Spleen (tissue), 11 donors: ENCODE data around the gene SFMBT1. TPM values are rescaled to one million over a fixed set of nuclear protein-coding genes. Genes with fewer than 3 reads are reported as not detected.

Source experiments
- DNase-seq: peaks from one replicate; pipeline ENCODE4 v3.0.0-alpha.2; 2020
- H3K27ac ChIP-seq, 8 donors: fragments of 200-600 bp; sonication (generic) in 7 of 8; 1 replicate in 4 of 8; 2 replicates in 4 of 8; pipeline versions ENCODE4 v1.5.0 to v1.8.0; 2016 to 2021; ENCODE audit warnings: inconsistent platforms in 4 of 8, mild to moderate bottlenecking in 4 of 8, moderate library complexity in 1 of 8
- H3K27me3 ChIP-seq, 7 donors: fragments of 200-600 bp; sonication (generic) in 6 of 7; replicated peaks in 1 of 7; 1 replicate in 4 of 7; 2 replicates in 3 of 7; pipeline versions ENCODE4 v1.5.0 to v1.8.0; 2016 to 2021; ENCODE audit warnings: inconsistent platforms in 3 of 7, mild to moderate bottlenecking in 1 of 7
- H3K36me3 ChIP-seq, 6 donors: fragments of 200-600 bp; sonication (generic) in 5 of 6; 1 replicate in 4 of 6; 2 replicates in 2 of 6; pipeline versions ENCODE4 v1.5.0 to v1.8.0; 2016 to 2021; ENCODE audit warnings: inconsistent platforms in 2 of 6
- H3K4me1 ChIP-seq, 6 donors: fragments of 200-600 bp; sonication (generic) in 5 of 6; 1 replicate in 3 of 6; 2 replicates in 3 of 6; pipeline versions ENCODE4 v1.5.0 to v1.8.0; 2016 to 2021; ENCODE audit warnings: inconsistent platforms in 3 of 6
- H3K4me3 ChIP-seq, 8 donors: fragments of 200-600 bp; sonication (generic) in 7 of 8; 1 replicate in 4 of 8; 2 replicates in 4 of 8; pipeline versions ENCODE4 v1.5.0 to v1.8.0; 2016 to 2021; ENCODE audit warnings: inconsistent platforms in 4 of 8, mild to moderate bottlenecking in 4 of 8, moderate library complexity in 2 of 8
- H3K9me3 ChIP-seq, 8 donors: fragments of 200-600 bp; sonication (generic) in 7 of 8; 1 replicate in 4 of 8; 2 replicates in 4 of 8; pipeline versions ENCODE4 v1.5.0 to v1.8.0; 2016 to 2021; ENCODE audit warnings: inconsistent platforms in 4 of 8
- POLR2A ChIP-seq, 3 donors: fragments of 450-650 bp; IDR thresholded peaks; one replicate each; pipeline ENCODE4 v1.5.1; 2017; ENCODE audit warnings: antibody characterized with exemption in 3 of 3, mild to moderate bottlenecking in 1 of 3
- POLR2AphosphoS5 ChIP-seq, 3 donors: sonication (generic); formaldehyde crosslinking; IDR thresholded peaks; one replicate each; pipeline ENCODE4 v1.5.1; 2017; ENCODE audit warnings: antibody characterized with exemption in 3 of 3
- WGBS, 5 donors: extraction: QIAGEN DNeasy Blood & Tissue Kit in 3 of 5; methylation state at CpG; one replicate each; pipeline versions ENCODE4 v1.1.5 to v1.1.7; 2013 to 2018; 5-methylcytosine and 5-hydroxymethylcytosine counted together
- intact Hi-C: fragments of 100-400 bp; cut with DNase I; formaldehyde crosslinking; loops from one replicate; pipeline ENCODE4 v1.15.0; 2023; ENCODE audit warnings: low total_unique reads
- polyA plus RNA-seq, 3 donors: library from polyadenylated mRNA; stranded (reverse); fragments of 200-250 nt; gene quantifications; one replicate each; pipeline ENCODE4 v1.2.1, GENCODE V29; 2013
- total RNA-seq, 7 donors: library from RNA; depleted of rRNA in 3 of 7; stranded (reverse); fragments of >200 nt in 3 of 7; fragmentation: NEBNext Ultra II Directional in 4 of 7; extraction: Animal tissue kit (Norgen Biotek cat#: 25700) in 4 of 7; gene quantifications; one replicate each; pipeline versions ENCODE4 v1.1.0 to v1.2.1, GENCODE V29; 2016 to 2021
- TF ChIP-seq, protein P1 (sequence below), 11 experiments: fragments of 200-600 bp in 7 of 11; fragments of 450-650 bp in 4 of 11; sonication (generic) in 4 of 11; IDR thresholded peaks in 8 of 11; conservative IDR thresholded peaks in 3 of 11; 1 replicate in 7 of 11; 2 replicates in 4 of 11; pipeline versions ENCODE4 v1.4.0 to v1.8.0; 2016 to 2021; ENCODE audit warnings: antibody characterized with exemption in 11 of 11, inconsistent platforms in 4 of 11, mild to moderate bottlenecking in 1 of 11
- donor health status: healthy with polysubstance abuse.
- donor health status: DM: no; HTN: no; CAD: no; lungs with moderate emphysema.
- donor health status: DM: no; HTN: no; CAD: no.
- donor health status: Bipolar disorder and iron deficiency.
- donor health status: healthy.
- donor health status: DM: no; HTN: no; CAD: no.
- donor health status: DM: yes; HTN: yes; CAD: no.

SFMBT1 gene
- total and polyA plus RNA-seq, 10 donors = 3.0 to 24.9 (median 12.3) TPM

DNA sequence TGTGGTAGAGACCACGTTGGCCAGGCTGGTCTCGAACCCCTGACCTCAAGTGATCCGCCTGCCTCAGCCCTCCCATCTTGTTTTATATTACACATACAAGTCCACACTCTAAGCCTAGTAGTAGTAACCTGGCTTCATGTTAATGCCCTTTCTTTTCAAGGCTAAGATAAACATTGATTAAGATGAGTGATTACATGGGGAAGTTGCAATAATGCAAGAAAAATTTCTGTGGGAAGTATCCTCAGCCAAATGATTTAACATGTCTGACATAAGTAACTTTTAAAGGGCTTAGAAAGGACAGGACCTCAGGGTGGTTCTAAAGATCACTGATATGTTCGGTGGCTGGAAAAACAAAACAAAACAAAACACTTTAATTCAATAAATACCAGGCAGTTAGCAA is 72.1 kb downstream of the SFMBT1 start:
- Histone ChIP-seq H3K27me3 (no peaks in the 10 kb centered on the region), H3K36me3 (peaks cover 0 to 5% (median 0%) of the 10 kb centered on the region in 6 donors), H3K4me3 (no peak overlapping the region), H3K27ac (no peak overlapping the region), H3K4me1 (peaks cover 0 to 5% (median 0%) of the 10 kb centered on the region in 6 donors), H3K9me3 (no peaks in the 10 kb centered on the region)
- 82 to 90% (median 84%) methylated on average over 4 of the region's 4 CpGs for WGBS, 5 donors
- intact Hi-C loops = no loop called here
- TF ChIP-seq POLR2AphosphoS5 (IDR thresholded peaks at IDR 0.05) (no peak), POLR2A (IDR thresholded peaks at IDR 0.05) (no peak)
- TF ChIP-seq, protein P1, sequence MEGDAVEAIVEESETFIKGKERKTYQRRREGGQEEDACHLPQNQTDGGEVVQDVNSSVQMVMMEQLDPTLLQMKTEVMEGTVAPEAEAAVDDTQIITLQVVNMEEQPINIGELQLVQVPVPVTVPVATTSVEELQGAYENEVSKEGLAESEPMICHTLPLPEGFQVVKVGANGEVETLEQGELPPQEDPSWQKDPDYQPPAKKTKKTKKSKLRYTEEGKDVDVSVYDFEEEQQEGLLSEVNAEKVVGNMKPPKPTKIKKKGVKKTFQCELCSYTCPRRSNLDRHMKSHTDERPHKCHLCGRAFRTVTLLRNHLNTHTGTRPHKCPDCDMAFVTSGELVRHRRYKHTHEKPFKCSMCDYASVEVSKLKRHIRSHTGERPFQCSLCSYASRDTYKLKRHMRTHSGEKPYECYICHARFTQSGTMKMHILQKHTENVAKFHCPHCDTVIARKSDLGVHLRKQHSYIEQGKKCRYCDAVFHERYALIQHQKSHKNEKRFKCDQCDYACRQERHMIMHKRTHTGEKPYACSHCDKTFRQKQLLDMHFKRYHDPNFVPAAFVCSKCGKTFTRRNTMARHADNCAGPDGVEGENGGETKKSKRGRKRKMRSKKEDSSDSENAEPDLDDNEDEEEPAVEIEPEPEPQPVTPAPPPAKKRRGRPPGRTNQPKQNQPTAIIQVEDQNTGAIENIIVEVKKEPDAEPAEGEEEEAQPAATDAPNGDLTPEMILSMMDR (IDR thresholded peaks at IDR 0.05 in 8 of 11, conservative IDR thresholded peaks at IDR 0.05 in 3 of 11) = no peak
- DNase-seq = no peak

DNA sequence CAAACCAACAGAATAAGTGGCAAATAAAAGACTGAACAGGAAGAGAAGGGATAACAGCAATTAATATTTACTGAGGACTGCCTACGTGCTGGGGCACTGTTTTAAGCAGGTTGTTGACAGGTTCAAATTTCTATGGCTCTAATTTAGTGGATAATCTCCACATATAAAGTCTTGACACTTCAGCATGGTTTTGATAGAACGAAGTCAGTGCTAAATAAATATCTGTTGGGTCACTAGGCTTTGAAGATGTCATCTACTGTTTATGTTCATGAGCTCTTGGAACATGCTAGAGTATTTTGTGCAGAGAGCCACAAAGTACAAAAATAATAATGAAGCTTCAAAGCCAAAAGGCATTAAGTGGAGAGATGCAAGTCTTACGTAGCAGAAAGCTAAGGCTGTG is 74.0 kb downstream of the SFMBT1 start:
- TF ChIP-seq POLR2A (IDR thresholded peaks at IDR 0.05) = no peak
- Histone ChIP-seq H3K36me3 (peaks cover 0 to 15% (median 0%) of the 10 kb centered on the region in 6 donors), H3K27me3 (no peaks in the 10 kb centered on the region), H3K9me3 (no peaks in the 10 kb centered on the region), H3K4me3 (no peak overlapping the region), H3K27ac (no peak overlapping the region), H3K4me1 (peaks cover 0 to 5% (median 0%) of the 10 kb centered on the region in 6 donors)
- no peak for DNase-seq
- intact Hi-C loops = no loop called here
- 85 to 99% (median 90%) methylated on average over 3 of the region's 3 CpGs for whole genome bisulfite sequencing, 5 donors

DNA sequence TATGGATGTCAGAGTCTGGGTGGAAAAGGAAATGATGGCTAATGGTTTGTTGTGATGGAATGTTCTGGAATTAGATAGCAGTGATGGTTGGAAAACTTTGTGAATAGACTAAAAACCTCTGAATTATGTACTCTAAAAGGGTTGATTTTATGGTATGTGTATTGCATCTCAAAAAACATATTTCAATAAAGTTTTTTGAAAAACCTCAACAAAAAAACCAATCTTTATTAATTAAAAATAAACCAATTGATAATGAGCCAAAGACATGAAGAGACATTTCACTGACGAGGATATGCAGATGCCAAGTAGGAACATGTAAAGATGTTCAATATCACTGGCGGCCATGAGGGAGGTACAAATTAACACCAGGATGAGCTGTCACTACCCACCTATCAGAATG is 78.5 kb downstream of the SFMBT1 start:
- no peaks in the 10 kb centered on the region for H3K9me3 ChIP-seq
- H3K36me3 ChIP-seq = peaks cover 0 to 22% (median 0%) of the 10 kb centered on the region in 6 donors
- DNase-seq = no peak
- no peaks in the 10 kb centered on the region for H3K27me3 ChIP-seq
- no peak overlapping the region for H3K4me3 ChIP-seq
- TF ChIP-seq POLR2A (IDR thresholded peaks at IDR 0.05) (no peak), POLR2AphosphoS5 (IDR thresholded peaks at IDR 0.05) (no peak)
- TF ChIP-seq, protein P1 (IDR thresholded peaks at IDR 0.05 in 8 of 11, conservative IDR thresholded peaks at IDR 0.05 in 3 of 11) = no peak
- H3K27ac ChIP-seq = no peak overlapping the region
- intact Hi-C loops = no loop called here
- no peaks in the 10 kb centered on the region for H3K4me1 ChIP-seq
- 94 to 97% (median 95%) methylated on average over 2 of the region's 2 CpGs for WGBS, 5 donors

DNA sequence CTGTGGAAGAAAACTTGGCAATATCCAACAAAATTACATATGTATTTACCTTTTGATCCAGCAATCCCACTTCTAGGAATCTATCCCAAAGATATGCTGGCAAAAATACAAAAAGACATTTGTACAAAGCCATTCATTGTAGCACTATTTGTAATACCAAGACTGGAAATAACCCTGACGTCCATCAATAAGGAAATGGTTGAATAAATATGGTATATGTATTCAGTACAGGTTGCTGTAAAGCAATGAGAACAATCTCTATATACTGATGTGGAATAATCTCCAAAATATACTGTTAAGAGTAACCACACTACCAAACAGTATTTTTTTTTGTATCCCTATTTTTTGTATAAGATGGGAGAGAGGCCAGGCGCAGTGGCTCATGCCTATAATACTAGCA is 83.7 kb downstream of the SFMBT1 start:
- H3K4me3 ChIP-seq = no peak overlapping the region

More for the DNA sequence above, 83.7 kb downstream of the SFMBT1 start:
- Histone ChIP-seq H3K27ac (no peak overlapping the region), H3K27me3 (no peaks in the 10 kb centered on the region), H3K9me3 (peaks cover 0 to 4% (median 0%) of the 10 kb centered on the region in 8 donors), H3K36me3 (peaks cover 0 to 7% (median 0%) of the 10 kb centered on the region in 6 donors), H3K4me1 (peaks cover 0 to 12% (median 0%) of the 10 kb centered on the region in 6 donors)
- intact Hi-C loops = no loop called here
- 94 to 99% (median 94%) methylated on average over 2 of the region's 2 CpGs for WGBS, 5 donors
- TF ChIP-seq POLR2A (IDR thresholded peaks at IDR 0.05) (no peak), POLR2AphosphoS5 (IDR thresholded peaks at IDR 0.05) (no peak)
- TF ChIP-seq, protein P1 (IDR thresholded peaks at IDR 0.05 in 8 of 11, conservative IDR thresholded peaks at IDR 0.05 in 3 of 11) = no peak
- no peak for DNase-seq
